ENCODE results near the gene C1QL2. TPM values are rescaled to one million over a fixed set of nuclear protein-coding genes. Genes with fewer than 3 reads are reported as not detected.

Gene C1QL2
- polyA plus RNA-seq, 1 donor from 2014 or later = not detected

DNA sequence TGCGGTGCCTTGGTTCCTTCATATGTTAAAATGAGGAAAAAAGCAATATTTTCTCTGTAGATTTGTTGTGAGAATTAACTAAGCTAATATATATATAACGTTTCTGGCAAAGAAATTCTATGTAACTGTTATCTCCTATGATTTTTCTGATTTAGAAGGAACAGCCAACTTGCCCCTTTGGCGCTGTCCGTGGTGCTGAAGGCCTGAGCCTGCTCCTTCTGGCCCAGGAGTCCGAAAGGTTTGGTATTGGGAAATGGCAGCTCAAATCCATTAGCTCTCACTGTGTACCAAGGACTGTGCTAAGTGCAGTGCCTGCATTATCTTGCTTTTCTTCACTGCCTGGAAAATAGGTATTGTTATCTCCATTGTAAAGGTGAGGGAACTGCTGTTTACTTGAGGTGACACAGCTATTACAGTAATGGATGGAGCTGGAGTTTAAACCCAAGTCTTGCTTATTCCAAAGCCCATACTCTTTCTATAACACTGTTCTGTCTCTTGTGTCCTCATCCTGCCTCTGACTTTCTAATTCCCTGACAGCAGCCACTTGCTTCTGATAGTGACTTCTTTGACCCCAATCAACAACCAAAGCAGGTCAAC, 52.2 kb downstream of the C1QL2 start:
- no peak overlapping the region for H2AFZ ChIP-seq (ENCODE audit: low read depth, low read length)
- peaks cover 5% of the 10 kb centered on the region for H3K9me3 ChIP-seq (ENCODE audit: low read length)
- H3K9me2 ChIP-seq (ENCODE audit: insufficient read depth, low read length) = no peaks in the 10 kb centered on the region
- H3K27me3 ChIP-seq (ENCODE audit: insufficient read depth, low read depth, low read length) = peaks cover 70% of the 10 kb centered on the region
- H3K4me3 ChIP-seq (ENCODE audit: low read length) = no peak overlapping the region
- H3K36me3 ChIP-seq (ENCODE audit: insufficient read depth, low read length) = no peaks in the 10 kb centered on the region
- no peaks in the 10 kb centered on the region for H3K79me2 ChIP-seq (replicated peaks; ENCODE audit: insufficient read depth, low read length)
- H3K9ac ChIP-seq (ENCODE audit: low read length) = no peak overlapping the region
- no peak for TF ChIP-seq EZH2 (IDR thresholded peaks at IDR 0.05; ENCODE audit: borderline replicate concordance, insufficient read depth, low read length, poor library complexity, severe bottlenecking)
- TF ChIP-seq, protein P1, sequence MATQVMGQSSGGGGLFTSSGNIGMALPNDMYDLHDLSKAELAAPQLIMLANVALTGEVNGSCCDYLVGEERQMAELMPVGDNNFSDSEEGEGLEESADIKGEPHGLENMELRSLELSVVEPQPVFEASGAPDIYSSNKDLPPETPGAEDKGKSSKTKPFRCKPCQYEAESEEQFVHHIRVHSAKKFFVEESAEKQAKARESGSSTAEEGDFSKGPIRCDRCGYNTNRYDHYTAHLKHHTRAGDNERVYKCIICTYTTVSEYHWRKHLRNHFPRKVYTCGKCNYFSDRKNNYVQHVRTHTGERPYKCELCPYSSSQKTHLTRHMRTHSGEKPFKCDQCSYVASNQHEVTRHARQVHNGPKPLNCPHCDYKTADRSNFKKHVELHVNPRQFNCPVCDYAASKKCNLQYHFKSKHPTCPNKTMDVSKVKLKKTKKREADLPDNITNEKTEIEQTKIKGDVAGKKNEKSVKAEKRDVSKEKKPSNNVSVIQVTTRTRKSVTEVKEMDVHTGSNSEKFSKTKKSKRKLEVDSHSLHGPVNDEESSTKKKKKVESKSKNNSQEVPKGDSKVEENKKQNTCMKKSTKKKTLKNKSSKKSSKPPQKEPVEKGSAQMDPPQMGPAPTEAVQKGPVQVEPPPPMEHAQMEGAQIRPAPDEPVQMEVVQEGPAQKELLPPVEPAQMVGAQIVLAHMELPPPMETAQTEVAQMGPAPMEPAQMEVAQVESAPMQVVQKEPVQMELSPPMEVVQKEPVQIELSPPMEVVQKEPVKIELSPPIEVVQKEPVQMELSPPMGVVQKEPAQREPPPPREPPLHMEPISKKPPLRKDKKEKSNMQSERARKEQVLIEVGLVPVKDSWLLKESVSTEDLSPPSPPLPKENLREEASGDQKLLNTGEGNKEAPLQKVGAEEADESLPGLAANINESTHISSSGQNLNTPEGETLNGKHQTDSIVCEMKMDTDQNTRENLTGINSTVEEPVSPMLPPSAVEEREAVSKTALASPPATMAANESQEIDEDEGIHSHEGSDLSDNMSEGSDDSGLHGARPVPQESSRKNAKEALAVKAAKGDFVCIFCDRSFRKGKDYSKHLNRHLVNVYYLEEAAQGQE (IDR thresholded peaks at IDR 0.05; ENCODE audit: borderline replicate concordance) = peak; percentile 77
- no peak for TF ChIP-seq POLR2AphosphoS5 (IDR thresholded peaks at IDR 0.05)
- no peaks in the 10 kb centered on the region for H3F3A ChIP-seq (ENCODE audit: insufficient read depth, low read length, poor library complexity, severe bottlenecking)
- no peaks in the 10 kb centered on the region for H4K20me1 ChIP-seq (ENCODE audit: insufficient read depth)
- no peak overlapping the region for H3K27ac ChIP-seq (ENCODE audit: low read length)
- no peak overlapping the region for H3K4me2 ChIP-seq (ENCODE audit: low read length)

Small RNA genes lying within 50 kb of the gene (small RNA-seq; reads per million reads assigned to genes)
- gene RN7SL468P = 0 to 0.16 (median 0.03) reads per million in 3 experiments

Other genes starting within 250 kb of the C1QL2 start
- not detected in 2 replicates for gene MARCO, start 216.6 kb downstream of the C1QL2 start, polyA plus RNA-seq
- gene STEAP3, start 65.1 kb upstream of the C1QL2 start, polyA plus RNA-seq = 0.08 TPM in 1 of 2 replicates, not detected in the other
- 33.8 and 37.7 TPM in 2 replicates for gene C2orf76, start 208.1 kb upstream of the C1QL2 start, polyA plus RNA-seq
- 70.0 and 110 TPM in 2 replicates for gene DBI, start 208.2 kb upstream of the C1QL2 start, polyA plus RNA-seq